Fibroblast of skin of left quadriceps (primary cell): ENCODE data around the gene CCDC194.

Source experiments
- DNase-seq, 2 experiments: peaks; one replicate each; pipeline ENCODE4 v3.0.0-alpha.2; 2013; ENCODE audit warnings: low read depth in 2 of 2

Gene CCDC194

GRCh38 chr19:17406046-17406886, 12.3 kb upstream of the CCDC194 start:
- no peak for DNase-seq

- no peak for DNase-seq
These were observed 11.5 kb upstream of the CCDC194 start, which contains the start of gene BST2 for GRCh38 chr19:17405250-17406045. BST2 (minus strand) TSS chr19:17405630; CDS start chr19:17405575, 55 bp downstream.

GRCh38 chr19:17404621-17405249, 10.7 kb upstream of the CCDC194 start:
- no peak for DNase-seq

GRCh38 chr19:17404015-17404414, 10.0 kb upstream of the CCDC194 start:
- no peak for DNase-seq

GRCh38 chr19:17402982-17403855, 9.2 kb upstream of the CCDC194 start:
- DNase-seq = no peak

GRCh38 chr19:17401628-17402027, 7.6 kb upstream of the CCDC194 start:
- DNase-seq = no peak

GRCh38 chr19:17398902-17399527, 5.0 kb upstream of the CCDC194 start:
- no peak for DNase-seq

- DNase-seq = no peak
These were observed 957 bp upstream of the CCDC194 start for GRCh38 chr19:17394891-17395415.

- DNase-seq = no peak
These were observed 994 bp downstream of the CCDC194 start for GRCh38 chr19:17393002-17393401.

GRCh38 chr19:17391371-17392151, 2.4 kb downstream of the CCDC194 start:
- DNase-seq = no peak

- DNase-seq = peak; percentile 74 to 80
These were observed 3.2 kb downstream of the CCDC194 start for GRCh38 chr19:17390665-17391370.

- no peak for DNase-seq
These were observed 3.9 kb downstream of the CCDC194 start for GRCh38 chr19:17389957-17390664.

GRCh38 chr19:17389288-17389687, 4.7 kb downstream of the CCDC194 start:
- no peak for DNase-seq

- DNase-seq = peak in 1 of 2 experiments; percentile 20
These were observed 8.0 kb downstream of the CCDC194 start for GRCh38 chr19:17385878-17386611.

- no peak for DNase-seq
These were observed 13.4 kb downstream of the CCDC194 start for GRCh38 chr19:17380426-17381138.

GRCh38 chr19:17379221-17379631, 14.8 kb downstream of the CCDC194 start:
- DNase-seq = no peak

GRCh38 chr19:17378271-17378670, 15.7 kb downstream of the CCDC194 start:
- DNase-seq = no peak
